GM21786 (cell line): ENCODE results near the gene SETBP1.

ENCODE experiments used
- ATAC-seq: cut with Tn5 transposase; IDR thresholded peaks from one replicate; pipeline ENCODE4 v1.9.1; 2021; ENCODE audit not compliant: unreplicated experiment

SETBP1 gene

GRCh38 chr18:45054636-45055035 lies 373.9 kb downstream of the SETBP1 start:
- ATAC-seq = no peak

DNA sequence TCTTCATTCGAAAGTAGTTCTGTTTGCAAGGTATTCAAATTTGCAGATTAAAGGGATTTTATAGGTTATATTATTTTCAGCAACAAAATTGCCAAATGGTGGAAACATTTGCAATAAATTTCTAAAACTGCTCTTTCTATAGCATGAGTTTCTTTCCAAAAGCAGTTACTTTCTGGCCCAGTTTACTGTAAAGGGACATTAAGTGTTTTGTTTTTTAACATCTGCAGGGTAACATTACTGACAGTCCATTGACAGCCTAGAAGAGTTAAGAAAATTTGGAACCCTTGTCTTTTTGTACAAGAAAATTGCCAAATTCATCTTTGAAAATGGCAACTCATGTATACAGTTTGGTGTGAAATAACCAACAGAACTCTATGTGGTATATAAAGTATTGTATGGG lies 375.1 kb downstream of the SETBP1 start:
- ATAC-seq = no peak

DNA sequence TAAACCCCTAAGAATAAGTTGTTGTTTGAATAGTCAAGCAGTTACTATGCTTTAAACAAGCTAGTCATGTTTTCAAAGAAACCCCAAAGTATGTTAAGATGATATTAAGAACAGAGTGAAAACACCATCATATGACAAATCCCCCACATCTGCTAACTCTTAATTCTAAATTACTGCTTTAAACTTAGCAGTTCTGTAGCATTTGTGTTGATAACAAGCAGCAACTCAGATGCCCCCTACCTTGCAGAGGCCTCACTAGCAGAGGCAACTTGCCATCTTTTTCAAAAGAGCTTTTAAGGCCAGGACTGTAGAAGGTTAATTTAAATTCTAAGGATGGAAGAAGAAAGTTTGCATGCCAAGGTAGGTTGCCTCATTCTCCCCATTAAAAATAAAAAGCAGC lies 376.2 kb downstream of the SETBP1 start:
- no peak for ATAC-seq

- ATAC-seq = no peak
These were observed 377.4 kb downstream of the SETBP1 start for GRCh38 chr18:45057955-45058600.

DNA sequence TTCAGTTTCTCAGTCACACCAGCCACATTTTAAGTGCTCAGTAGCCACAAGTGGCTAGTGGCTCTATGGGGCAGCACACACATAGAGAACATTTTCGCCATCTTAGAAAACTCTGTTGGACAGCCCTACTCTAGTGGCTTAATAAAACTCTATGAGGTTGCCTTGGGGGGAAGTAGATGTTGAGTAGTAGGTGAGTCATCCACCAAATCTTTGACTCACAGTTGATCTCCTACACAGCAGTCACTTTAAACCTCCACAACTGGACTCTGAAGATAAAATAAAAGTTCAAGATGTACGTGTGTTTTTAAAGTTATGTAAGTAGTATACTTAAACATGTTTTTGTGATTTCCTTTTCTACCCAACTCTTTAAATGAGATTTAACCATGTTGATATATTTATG lies 379.0 kb downstream of the SETBP1 start:
- no peak for ATAC-seq

DNA sequence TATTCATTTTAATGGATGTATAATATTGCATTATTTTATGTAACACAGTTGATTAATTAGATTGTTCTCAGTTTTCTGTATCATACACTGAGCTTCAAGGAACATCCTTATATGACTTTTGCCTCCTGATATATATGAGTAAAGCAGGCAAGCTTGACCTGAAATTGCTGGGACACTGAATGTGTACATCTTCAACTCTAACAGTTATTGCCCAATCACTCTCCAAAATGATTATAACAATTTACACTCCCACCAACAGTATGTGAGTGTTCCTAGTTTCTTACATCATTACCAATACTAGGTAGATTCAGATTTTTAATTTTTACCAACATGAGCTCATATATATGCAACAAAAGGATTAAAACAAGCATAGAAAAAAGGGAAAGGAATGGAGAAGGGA lies 379.4 kb downstream of the SETBP1 start:
- no peak for ATAC-seq

DNA sequence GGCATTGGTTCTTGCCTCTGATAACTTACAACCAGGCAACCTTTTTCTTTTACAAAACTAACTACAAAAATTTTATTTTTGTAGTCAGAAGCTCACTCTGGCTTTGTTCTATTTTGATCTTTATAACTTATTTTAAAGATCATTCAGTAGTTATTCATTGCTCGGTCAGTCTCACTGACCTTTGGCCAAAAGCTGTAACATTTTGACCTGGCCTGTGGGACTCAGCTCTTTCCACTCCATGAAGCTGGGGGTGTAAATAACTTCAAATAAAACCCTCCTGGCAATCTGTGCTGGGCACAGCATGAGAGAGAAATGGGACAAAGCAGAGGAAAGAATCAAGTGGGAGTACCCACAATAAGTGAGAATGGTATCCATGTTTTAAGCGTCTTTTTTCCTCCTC lies 380.7 kb downstream of the SETBP1 start:
- ATAC-seq = no peak

- ATAC-seq = no peak
These were observed 382.8 kb downstream of the SETBP1 start for GRCh38 chr18:45063246-45064038.

DNA sequence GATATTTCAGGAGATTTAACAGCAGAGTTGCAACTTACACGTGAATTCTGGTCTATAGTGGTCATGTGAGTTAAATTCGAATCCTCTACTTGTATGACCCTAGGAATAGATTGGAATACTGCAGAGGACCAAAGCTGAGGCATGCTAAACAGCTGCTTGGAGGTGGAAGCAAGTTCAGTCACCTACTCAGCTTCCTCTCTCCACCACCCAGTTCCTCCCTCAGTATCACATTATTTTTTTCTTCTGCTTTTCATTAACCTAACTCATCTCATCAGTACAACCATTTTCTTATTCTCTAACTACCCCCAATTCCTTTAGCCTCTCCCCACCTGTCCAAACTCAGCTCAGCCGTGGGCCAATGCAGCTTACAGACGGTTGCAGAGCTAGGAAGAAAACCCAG lies 385.5 kb downstream of the SETBP1 start:
- ATAC-seq = no peak

DNA sequence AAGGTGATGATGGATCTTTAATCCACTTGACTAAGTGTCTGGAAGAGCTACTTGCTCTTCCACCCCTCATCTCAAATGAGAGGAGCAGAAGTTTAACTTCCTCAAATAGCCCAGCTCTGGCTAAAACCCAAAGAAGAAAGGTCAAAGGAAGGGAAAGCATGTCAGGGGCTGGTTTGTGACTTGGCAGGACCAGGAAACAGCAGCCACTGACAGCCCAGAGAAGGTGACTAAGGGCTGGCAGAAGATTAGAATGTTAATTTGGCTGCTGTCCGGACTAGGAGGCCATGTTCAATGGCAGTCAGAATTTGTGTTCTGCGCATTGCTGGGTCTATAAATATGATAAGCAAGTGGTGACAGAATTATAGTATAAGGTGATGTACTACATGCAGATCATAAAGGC lies 386.2 kb downstream of the SETBP1 start:
- ATAC-seq = no peak

GRCh38 chr18:45068400-45069094 lies 387.9 kb downstream of the SETBP1 start:
- no peak for ATAC-seq

DNA sequence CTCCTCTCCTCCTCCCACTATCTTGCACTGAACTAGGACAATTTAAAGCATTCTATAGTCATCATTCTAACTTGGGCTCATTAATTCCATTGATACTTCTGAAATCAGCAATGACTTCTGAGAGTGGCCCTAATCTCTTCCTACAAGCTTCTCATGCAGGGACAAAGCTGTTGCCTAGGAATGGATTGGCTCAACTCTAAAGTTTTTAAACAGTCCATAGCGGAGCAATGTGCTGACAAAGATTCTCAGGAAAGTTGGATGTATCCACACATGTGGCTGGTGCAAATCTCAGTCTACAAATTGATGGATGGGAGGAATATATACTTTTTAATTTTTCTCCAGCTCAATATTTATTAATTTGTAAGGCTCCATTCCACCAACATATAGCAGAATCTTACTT lies 388.9 kb downstream of the SETBP1 start:
- ATAC-seq = no peak

- no peak for ATAC-seq
These were observed 391.3 kb downstream of the SETBP1 start for GRCh38 chr18:45071956-45072355.

GRCh38 chr18:45073556-45073955 lies 392.9 kb downstream of the SETBP1 start:
- ATAC-seq = no peak

DNA sequence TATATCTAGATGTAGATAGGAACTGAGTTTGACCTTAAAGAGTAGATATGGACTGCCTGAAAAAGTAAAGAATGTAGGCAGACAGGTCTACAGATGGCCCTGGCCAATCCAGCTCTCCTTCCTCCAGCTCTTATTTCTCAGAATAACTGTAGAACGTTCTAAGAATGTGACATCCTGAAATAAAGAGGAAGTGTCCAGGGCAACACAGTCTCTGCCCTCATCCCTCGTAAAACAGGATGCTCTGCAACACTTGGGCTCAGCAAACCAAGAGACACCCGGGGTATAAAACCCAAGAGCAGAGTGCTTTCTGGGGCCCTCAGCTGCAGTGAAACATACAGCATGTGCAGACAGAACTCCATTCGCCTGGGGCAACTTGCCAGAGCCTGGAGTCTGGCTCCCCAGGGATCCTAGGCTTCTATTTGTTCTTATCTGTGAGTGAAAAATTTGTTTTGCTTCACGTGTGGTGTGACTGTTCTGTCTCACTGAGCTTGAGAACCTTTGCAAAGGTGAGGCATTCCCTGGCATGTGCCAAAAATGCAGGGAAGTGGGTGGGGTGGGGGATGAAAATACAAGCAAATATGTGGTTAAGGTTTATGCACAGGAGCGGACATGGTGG lies 401.0 kb downstream of the SETBP1 start:
- ATAC-seq = no peak

- ATAC-seq = no peak
These were observed 402.7 kb downstream of the SETBP1 start for GRCh38 chr18:45083226-45083855.

- no peak for ATAC-seq
These were observed 403.5 kb downstream of the SETBP1 start for GRCh38 chr18:45084206-45084605.

- no peak for ATAC-seq
These were observed 405.4 kb downstream of the SETBP1 start for GRCh38 chr18:45085916-45086624.

DNA sequence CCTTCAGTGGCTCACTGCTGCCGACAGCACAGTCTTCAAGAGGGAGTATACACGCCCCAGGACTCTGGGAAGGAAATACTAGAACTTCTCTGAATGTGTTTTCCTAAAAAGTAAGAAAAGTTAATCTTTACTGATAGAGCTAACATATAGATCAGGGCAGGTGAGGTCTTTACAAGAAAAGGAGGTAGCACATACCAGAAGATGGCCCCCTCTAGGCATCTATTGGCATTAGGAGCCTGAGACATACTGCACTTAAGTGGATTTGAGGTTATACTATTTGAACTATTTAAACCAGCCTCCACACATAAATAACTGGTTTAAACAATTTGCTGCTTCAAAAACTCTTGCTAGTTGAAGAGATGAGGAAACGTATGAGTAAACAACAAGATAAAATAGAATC lies 406.1 kb downstream of the SETBP1 start:
- ATAC-seq = no peak

DNA sequence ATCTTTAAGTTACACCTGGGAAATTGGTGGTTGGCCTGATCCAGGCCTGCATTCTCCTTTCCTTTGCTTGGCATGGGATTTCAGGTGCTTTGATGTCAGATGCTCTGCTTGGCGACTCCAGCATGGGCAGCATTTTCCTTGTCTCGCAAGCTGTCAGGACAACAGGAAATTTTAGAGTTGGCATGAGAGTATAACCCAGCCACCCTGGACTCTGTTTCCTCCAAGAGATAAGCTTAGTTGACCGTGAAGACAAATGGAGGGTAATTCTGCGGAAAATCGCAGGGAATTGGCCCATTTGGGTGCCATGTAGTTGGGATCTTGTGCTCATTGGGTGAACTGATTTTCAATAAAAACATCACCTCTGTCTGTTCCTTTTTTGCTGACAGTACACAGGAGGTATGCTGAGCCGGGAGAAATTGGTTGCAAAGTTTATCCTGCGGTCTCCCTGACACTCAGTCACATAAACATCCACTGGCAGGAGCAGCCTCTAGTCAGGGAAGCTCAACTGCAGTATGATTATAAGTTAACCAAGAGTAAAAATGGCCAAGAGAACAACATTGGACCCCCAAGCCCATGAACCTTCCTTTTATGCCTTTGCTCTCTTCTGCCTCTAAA lies 409.9 kb downstream of the SETBP1 start:
- ATAC-seq = no peak
